ENCODE results near the gene CIDEB. TPM values are rescaled to one million over a fixed set of nuclear protein-coding genes. Genes with fewer than 3 reads are reported as not detected.

CIDEB gene
- total and polyA plus RNA-seq, 2 of the 4 experiments (the other 2 are of a cell fraction), result under 0.01 to 0.19 TPM

DNA sequence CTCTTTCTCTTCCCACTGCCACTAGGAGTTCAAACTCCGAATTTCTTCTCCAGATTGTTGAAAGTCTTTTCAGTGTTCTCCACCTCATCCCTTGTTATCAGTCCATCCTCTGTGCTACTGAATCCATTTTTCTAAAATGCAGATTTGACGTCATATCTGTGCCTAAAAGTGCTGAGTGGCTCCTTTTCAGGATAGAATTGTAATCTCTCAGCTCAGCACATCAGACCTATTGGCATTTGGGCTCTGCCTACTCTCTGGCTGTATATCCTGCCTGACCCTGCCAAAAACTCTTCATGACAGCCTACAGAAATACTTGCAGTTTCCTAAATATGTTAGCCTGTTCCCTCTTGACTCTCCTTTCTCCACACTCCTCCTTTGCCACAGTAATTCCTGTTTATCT, 35.3 kb downstream of the CIDEB start:
- 100% methylated on average over 1 of the region's 2 CpGs; no CpG with 5 or more reads in 1 of the 2 experiments for whole genome bisulfite sequencing, 2 experiments (ENCODE audit: extremely low coverage in 2 of 2, insufficient read length in 1 of 2)
- in situ Hi-C loops (cut with MboI; ENCODE audit: low sequenced_read_pairs) (no loop called here), dilution Hi-C loops (cut with HindIII; ENCODE audit: low sequenced_read_pairs, unreplicated experiment) (no loop called here), intact Hi-C loops (cut with micrococcal nuclease) (no loop called here)
- TSS peak; percentile 50 for BruUV-seq (replicated peaks)
- no peak overlapping the region for H4K5ac ChIP-seq (ENCODE audit: low read depth, low read length)
- no peak overlapping the region for H3K23ac ChIP-seq (ENCODE audit: low read depth, low read length)
- ATAC-seq (ENCODE audit: low read depth), result no peak
- no peaks in the 10 kb centered on the region for H3K27me3 ChIP-seq (ENCODE audit: control insufficient read depth, insufficient read depth, low read length)
- DNase-seq, result no peak
- H3K4me1 ChIP-seq (ENCODE audit: control insufficient read depth, insufficient read depth, low read length), result peaks cover 5% of the 10 kb centered on the region; the same call in 1 of the 2 replicates
- no peak overlapping the region for H2BK20ac ChIP-seq (ENCODE audit: low read depth, low read length)
- no peak overlapping the region for H3K56ac ChIP-seq (ENCODE audit: extremely low read depth, insufficient read depth, low read length)
- POLR2A ChIA-PET (ENCODE audit: unreplicated experiment), result no interaction called here
- no peak overlapping the region for H3K9ac ChIP-seq (ENCODE audit: low read depth, low read length)
- no peak overlapping the region for H4K91ac ChIP-seq (ENCODE audit: insufficient read depth, low read depth, low read length)
- peak overlapping the region in 1 of 2 experiments; percentile 45; a peak in 2 of 4 replicates for H4K8ac ChIP-seq (ENCODE audit: low read depth in 2 of 2, low read length in 2 of 2)
- no peak overlapping the region for H3K27ac ChIP-seq (ENCODE audit: insufficient read depth, low read length)
- no peak overlapping the region for H3K14ac ChIP-seq (replicated peaks; ENCODE audit: low read depth, low read length)
- no peak overlapping the region for H2BK120ac ChIP-seq (ENCODE audit: low read depth, low read length)
- TF ChIP-seq RCOR1 (IDR thresholded peaks at IDR 0.05; ENCODE audit: insufficient replicate concordance, low read length), result no peak
- TF ChIP-seq, protein P1, sequence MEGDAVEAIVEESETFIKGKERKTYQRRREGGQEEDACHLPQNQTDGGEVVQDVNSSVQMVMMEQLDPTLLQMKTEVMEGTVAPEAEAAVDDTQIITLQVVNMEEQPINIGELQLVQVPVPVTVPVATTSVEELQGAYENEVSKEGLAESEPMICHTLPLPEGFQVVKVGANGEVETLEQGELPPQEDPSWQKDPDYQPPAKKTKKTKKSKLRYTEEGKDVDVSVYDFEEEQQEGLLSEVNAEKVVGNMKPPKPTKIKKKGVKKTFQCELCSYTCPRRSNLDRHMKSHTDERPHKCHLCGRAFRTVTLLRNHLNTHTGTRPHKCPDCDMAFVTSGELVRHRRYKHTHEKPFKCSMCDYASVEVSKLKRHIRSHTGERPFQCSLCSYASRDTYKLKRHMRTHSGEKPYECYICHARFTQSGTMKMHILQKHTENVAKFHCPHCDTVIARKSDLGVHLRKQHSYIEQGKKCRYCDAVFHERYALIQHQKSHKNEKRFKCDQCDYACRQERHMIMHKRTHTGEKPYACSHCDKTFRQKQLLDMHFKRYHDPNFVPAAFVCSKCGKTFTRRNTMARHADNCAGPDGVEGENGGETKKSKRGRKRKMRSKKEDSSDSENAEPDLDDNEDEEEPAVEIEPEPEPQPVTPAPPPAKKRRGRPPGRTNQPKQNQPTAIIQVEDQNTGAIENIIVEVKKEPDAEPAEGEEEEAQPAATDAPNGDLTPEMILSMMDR (conservative IDR thresholded peaks at IDR 0.05; ENCODE audit: low read depth, low read length), result no peak
- TF ChIP-seq CHD1 (IDR thresholded peaks at IDR 0.05; ENCODE audit: low read depth, low read length), result no peak
- no peak for TF ChIP-seq POLR2A (IDR thresholded peaks at IDR 0.05; ENCODE audit: low read depth, low read length)
- no peak for TF ChIP-seq SMC3 (IDR thresholded peaks at IDR 0.05; ENCODE audit: low read depth, low read length)
- peak; percentile 81 for TF ChIP-seq MAFK (IDR thresholded peaks at IDR 0.05; ENCODE audit: low read depth, low read length)
- TF ChIP-seq MAZ (IDR thresholded peaks at IDR 0.05; ENCODE audit: borderline replicate concordance, low read depth, low read length), result no peak
- TF ChIP-seq RAD21 (IDR thresholded peaks at IDR 0.05; ENCODE audit: low read length), result no peak
- no peak overlapping the region for H2BK15ac ChIP-seq (ENCODE audit: low read depth, low read length)
- H3K4me3 ChIP-seq (ENCODE audit: insufficient read depth, low read depth, low read length), result no peak overlapping the region
- H3K36me3 ChIP-seq (ENCODE audit: control insufficient read depth, insufficient read depth, low read length), result peaks cover 12% of the 10 kb centered on the region
- H3K9me3 ChIP-seq (ENCODE audit: control insufficient read depth, insufficient read depth, low read length), result no peaks in the 10 kb centered on the region
- peaks cover 5% of the 10 kb centered on the region; the same call in 1 of the 2 replicates for H3K9me1 ChIP-seq (ENCODE audit: insufficient read depth, low read length)
- peaks cover 12 to 30% of the 10 kb centered on the region in 2 experiments for H3K79me1 ChIP-seq (ENCODE audit: low read depth in 1 of 2, low read length in 2 of 2)
- H2BK5ac ChIP-seq (ENCODE audit: low read depth, low read length, poor library complexity, severe bottlenecking), result no peak overlapping the region
- no peak overlapping the region for H2AFZ ChIP-seq (replicated peaks; ENCODE audit: low read length, poor library complexity)
- no peak overlapping the region for H3K4ac ChIP-seq (ENCODE audit: low read depth, low read length)
- CTCF ChIA-PET, result interaction anchor here (0.6 to 0.8 kb wide), 2 partner anchors 21 to 29 kb away, joined by 3 to 4 read pairs; no protein-coding TSS in a partner anchor
- no peaks in the 10 kb centered on the region for H4K20me1 ChIP-seq (ENCODE audit: insufficient read depth, low read length)
- H3K18ac ChIP-seq (ENCODE audit: low read depth, low read length), result no peak overlapping the region
- no peak overlapping the region for H3K4me2 ChIP-seq (ENCODE audit: low read depth, low read length)
- no peak overlapping the region for H2AK5ac ChIP-seq (ENCODE audit: low read depth, low read length)
- H2AK9ac ChIP-seq (replicated peaks; ENCODE audit: low read depth, low read length, poor library complexity), result no peak overlapping the region
